Esophagus (tissue), 2 donors: ENCODE data around the gene ZNF556. TPM values are rescaled to one million over a fixed set of nuclear protein-coding genes. Genes with fewer than 3 reads are reported as not detected.
A peak's percentile ranks its signal among the peaks of the same experiment; 100 is the strongest.

ENCODE experiments used
- H3K27ac ChIP-seq, 2 donors: one replicate each; pipeline ENCODE4 v1.5.1; 2013; ENCODE audit warnings: low read depth in 2 of 2, mild to moderate bottlenecking in 2 of 2, inconsistent platforms in 1 of 2, low read length in 1 of 2, moderate library complexity in 1 of 2
- H3K27me3 ChIP-seq, 2 donors: one replicate each; pipeline ENCODE4 v1.6.1; 2013; ENCODE audit warnings: low read length in 2 of 2, control low read depth in 1 of 2, mild to moderate bottlenecking in 1 of 2; ENCODE audit not compliant: insufficient read depth in 2 of 2, control insufficient read depth in 1 of 2
- H3K36me3 ChIP-seq, 2 donors: one replicate each; pipeline ENCODE4 v1.6.1; 2013; ENCODE audit warnings: low read length in 1 of 2; ENCODE audit not compliant: control insufficient read depth in 2 of 2, insufficient read depth in 2 of 2
- H3K4me1 ChIP-seq, 2 donors: one replicate each; pipeline ENCODE4 v1.6.1; 2013; ENCODE audit warnings: low read length in 1 of 2; ENCODE audit not compliant: control insufficient read depth in 2 of 2, insufficient read depth in 2 of 2
- H3K4me3 ChIP-seq, 2 donors: one replicate each; pipeline ENCODE4 v1.5.1; 2013; ENCODE audit warnings: low read length in 2 of 2, mild to moderate bottlenecking in 2 of 2, low read depth in 1 of 2, moderate library complexity in 1 of 2
- H3K9me3 ChIP-seq, 2 donors: one replicate each; pipeline ENCODE4 v1.6.1; 2013; ENCODE audit warnings: mild to moderate bottlenecking in 2 of 2, low read depth in 1 of 2, low read length in 1 of 2, moderate library complexity in 1 of 2; ENCODE audit not compliant: control insufficient read depth in 2 of 2, insufficient read depth in 1 of 2
- WGBS, 2 donors: extraction: QIAGEN DNeasy Blood & Tissue Kit; methylation state at CpG; one replicate each; pipeline ENCODE4 v1.1.7; 2013; 5-methylcytosine and 5-hydroxymethylcytosine counted together
- polyA plus RNA-seq, 2 donors: library from polyadenylated mRNA; stranded (reverse); fragments of 200-250 nt; gene quantifications; one replicate each; pipeline ENCODE4 v1.2.3, GENCODE V29; 2013
- donor health status: healthy with polysubstance abuse.
- donor health status: Bipolar disorder and iron deficiency.

The ZNF556 gene
- polyA plus RNA-seq, 2 donors: 0.49 to 0.78 TPM

DNA sequence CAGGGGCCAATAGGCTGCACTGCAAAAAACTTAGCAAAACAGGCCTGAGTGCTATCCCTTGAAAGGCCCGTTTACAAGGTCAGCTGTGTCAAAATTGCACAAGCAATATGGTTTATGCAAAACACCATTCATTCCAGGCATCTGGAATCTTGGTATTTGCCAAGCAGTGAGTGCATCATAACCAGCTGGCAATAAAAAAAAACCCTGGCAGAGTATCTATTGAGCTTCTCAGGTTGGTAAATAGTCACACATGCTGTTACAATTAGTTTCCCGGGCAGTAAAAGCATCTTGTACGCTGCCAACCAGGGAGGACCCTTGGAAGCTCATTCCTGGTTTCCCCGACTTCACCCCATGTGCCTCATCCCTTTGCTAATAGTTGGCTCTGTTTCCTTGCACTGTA, 56.4 kb downstream of the ZNF556 start:
- Histone ChIP-seq H3K27ac (peak overlapping the region in 1 of 2 donors; percentile 27), H3K36me3 (peaks cover 3 to 6% of the 10 kb centered on the region in 2 donors), H3K27me3 (no peaks in the 10 kb centered on the region), H3K4me1 (peaks cover 0 to 2% of the 10 kb centered on the region in 2 donors), H3K9me3 (no peaks in the 10 kb centered on the region), H3K4me3 (no peak overlapping the region)
- 31 to 38% methylated on average over 4 of the region's 4 CpGs for WGBS, 2 donors

- peaks cover 0 to 3% of the 10 kb centered on the region in 2 donors for H3K36me3 ChIP-seq
- 85 to 91% methylated on average over 52 to 53 of the region's 53 CpGs for WGBS, 2 donors
- H3K4me3 ChIP-seq: no peak overlapping the region
These were observed 59.4 kb downstream of the ZNF556 start for GRCh38 chr19:2926341-2927031.

DNA sequence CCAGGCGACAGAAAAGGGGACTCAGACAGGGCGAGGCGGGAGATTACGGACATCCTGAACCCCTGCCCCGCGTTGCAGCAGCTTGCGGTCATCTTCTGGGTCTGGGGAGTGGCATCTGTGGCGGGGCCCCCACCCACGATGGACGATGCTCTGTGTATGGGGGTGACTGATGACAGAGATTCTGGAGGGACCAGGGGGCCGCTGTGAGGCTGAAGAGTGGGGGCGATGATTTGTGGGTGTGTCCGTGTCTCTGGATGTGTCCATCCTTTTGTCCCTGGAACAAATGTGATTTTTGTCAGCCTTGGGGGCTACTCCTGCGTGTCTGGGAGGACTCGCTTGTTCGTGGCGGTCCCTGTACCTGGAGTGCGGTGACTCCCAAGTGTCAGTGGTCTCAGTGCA, 59.9 kb downstream of the ZNF556 start:
- Histone ChIP-seq H3K9me3 (peaks cover 0 to under 1% of the 10 kb centered on the region in 2 donors), H3K36me3 (peaks cover 0 to 3% of the 10 kb centered on the region in 2 donors), H3K27me3 (no peaks in the 10 kb centered on the region), H3K27ac (no peak overlapping the region), H3K4me1 (peaks cover 0 to 2% of the 10 kb centered on the region in 2 donors), H3K4me3 (no peak overlapping the region)
- WGBS, 2 donors: 94 to 95% methylated on average over 18 of the region's 18 CpGs

More at GRCh38 chr19:2926341-2927031, 59.4 kb downstream of the ZNF556 start:
- Histone ChIP-seq H3K27ac (no peak overlapping the region), H3K4me1 (peaks cover 0 to 2% of the 10 kb centered on the region in 2 donors), H3K9me3 (no peaks in the 10 kb centered on the region), H3K27me3 (no peaks in the 10 kb centered on the region)

Other genes with a start within 250 kb of the ZNF556 start
- 1 to 10 TPM; 1.2 to 2.4 TPM for gene GNG7, start 164.6 kb upstream of the ZNF556 start, polyA plus RNA-seq
- gene DIRAS1, start 146.0 kb upstream of the ZNF556 start, polyA plus RNA-seq: 1 to 10 TPM; 1.2 to 1.9 TPM
- gene SLC39A3, start 127.3 kb upstream of the ZNF556 start, polyA plus RNA-seq: 10 to 100 TPM; 13.0 to 19.8 TPM
- 10 to 100 TPM; 42.5 to 56.1 TPM for gene SGTA, start 84.1 kb upstream of the ZNF556 start, polyA plus RNA-seq
- gene THOP1, start 81.8 kb upstream of the ZNF556 start, polyA plus RNA-seq: 10 to 100 TPM; 56.5 to 77.4 TPM
- gene ZNF554, start 47.5 kb upstream of the ZNF556 start, polyA plus RNA-seq: 1 to 10 TPM; 1.5 to 4.9 TPM
- gene ZNF555, start 25.9 kb upstream of the ZNF556 start, polyA plus RNA-seq: 1 to 10 TPM; 1.2 to 2.4 TPM
- 1 to 10 TPM; 6.8 to 8.1 TPM for gene ZNF57, start 33.6 kb downstream of the ZNF556 start, polyA plus RNA-seq
- 1 to 10 TPM; 2.6 TPM for gene ZNF77, start 77.6 kb downstream of the ZNF556 start, polyA plus RNA-seq
- 1 to 10 TPM; 1.1 to 2.6 TPM for gene TLE6, start 110.2 kb downstream of the ZNF556 start, polyA plus RNA-seq
- gene TLE2, start 161.9 kb downstream of the ZNF556 start, polyA plus RNA-seq: 10 to 100 TPM; 10.1 to 16.0 TPM
- gene TLE5, start 195.2 kb downstream of the ZNF556 start, polyA plus RNA-seq: 100 to 1,000 TPM; 356 to 578 TPM
- gene GNA11, start 227.0 kb downstream of the ZNF556 start, polyA plus RNA-seq: 10 to 100 TPM; 18.5 to 20.0 TPM